ENCODE results near the gene GPD1L.
"Not testable (repeated sequence)": the region's sequence is repeated elsewhere in the genome, so short reads cannot be mapped to it uniquely, and the experiment has no call there.

Gene GPD1L

GRCh38 chr3:32106132-32106928 is at the start of gene GPD1L:
TSS of gene GPD1L (plus strand) at chr3:32106620. CDS start at chr3:32106712, 92 bp downstream.
- peak; percentile 95 for DNase-seq (ENCODE audit: low spot score)

GRCh38 chr3:32058465-32058864 is 48.0 kb upstream of the GPD1L start:
- DNase-seq (ENCODE audit: low spot score): not testable (repeated sequence)

- no peak for DNase-seq (ENCODE audit: low spot score)
Observed at GRCh38 chr3:32062950-32063582, 43.4 kb upstream of the GPD1L start.

- no peak for DNase-seq (ENCODE audit: low spot score)
Observed at GRCh38 chr3:32066686-32067085, 39.7 kb upstream of the GPD1L start.

GRCh38 chr3:32074194-32074593 is 32.2 kb upstream of the GPD1L start:
- DNase-seq (ENCODE audit: low spot score): not testable (repeated sequence)

GRCh38 chr3:32076566-32076965 is 29.9 kb upstream of the GPD1L start:
- DNase-seq (ENCODE audit: low spot score): no peak

- no peak for DNase-seq (ENCODE audit: low spot score)
Observed at GRCh38 chr3:32077260-32078084, 28.9 kb upstream of the GPD1L start.

- no peak for DNase-seq (ENCODE audit: low spot score)
Observed at GRCh38 chr3:32078085-32078634, 28.3 kb upstream of the GPD1L start.

GRCh38 chr3:32078864-32079263 is 27.6 kb upstream of the GPD1L start:
- no peak for DNase-seq (ENCODE audit: low spot score)

GRCh38 chr3:32082721-32083120 is 23.7 kb upstream of the GPD1L start:
- DNase-seq (ENCODE audit: low spot score): no peak

GRCh38 chr3:32083702-32084270 is 22.6 kb upstream of the GPD1L start:
- DNase-seq (ENCODE audit: low spot score): no peak

- DNase-seq (ENCODE audit: low spot score): no peak
Observed at GRCh38 chr3:32084870-32085269, 21.6 kb upstream of the GPD1L start.

- DNase-seq (ENCODE audit: low spot score): no peak
Observed at GRCh38 chr3:32086464-32086863, 20.0 kb upstream of the GPD1L start.

- no peak for DNase-seq (ENCODE audit: low spot score)
Observed at GRCh38 chr3:32089476-32089875, 16.9 kb upstream of the GPD1L start.

GRCh38 chr3:32093204-32093603 is 13.2 kb upstream of the GPD1L start:
- DNase-seq (ENCODE audit: low spot score): no peak

- DNase-seq (ENCODE audit: low spot score): no peak
Observed at GRCh38 chr3:32095431-32095830, 11.0 kb upstream of the GPD1L start.

GRCh38 chr3:32097768-32098167 is 8.7 kb upstream of the GPD1L start:
- DNase-seq (ENCODE audit: low spot score): no peak

GRCh38 chr3:32098528-32098927 is 7.9 kb upstream of the GPD1L start:
- no peak for DNase-seq (ENCODE audit: low spot score)

GRCh38 chr3:32100465-32100864 is 6.0 kb upstream of the GPD1L start:
- DNase-seq (ENCODE audit: low spot score): no peak

GRCh38 chr3:32102289-32102688 is 4.1 kb upstream of the GPD1L start:
- DNase-seq (ENCODE audit: low spot score): no peak

- no peak for DNase-seq (ENCODE audit: low spot score)
Observed at GRCh38 chr3:32104492-32104891, 1.9 kb upstream of the GPD1L start.
